Uterus (tissue), 4 donors: ENCODE results near the gene STX11. TPM values are rescaled to one million over a fixed set of nuclear protein-coding genes. Genes with fewer than 3 reads are reported as not detected.

Experiments used
- DNase-seq, 2 donors: peaks; one replicate each; pipeline ENCODE4 v3.0.0-alpha.2; 2019 to 2020
- H3K27ac ChIP-seq, 2 donors: fragments of 200-600 bp; sonication (generic); 1 replicate in 1 of 2; 2 replicates in 1 of 2; pipeline ENCODE4 v1.5.1; 2016 to 2018
- H3K27me3 ChIP-seq, 2 donors: fragments of 200-600 bp; sonication (generic); one replicate each; pipeline ENCODE4 v1.5.1; 2018 to 2019; ENCODE audit warnings: control low read depth in 1 of 2
- H3K36me3 ChIP-seq, 2 donors: fragments of 200-600 bp; sonication (generic); one replicate each; pipeline ENCODE4 v1.5.1; 2019; ENCODE audit warnings: control low read depth in 1 of 2
- H3K4me1 ChIP-seq, 2 donors: fragments of 200-600 bp; sonication (generic); one replicate each; pipeline ENCODE4 v1.5.1; 2018 to 2019; ENCODE audit warnings: control low read depth in 1 of 2
- H3K4me3 ChIP-seq, 2 donors: fragments of 200-600 bp; sonication (generic); 1 replicate in 1 of 2; 2 replicates in 1 of 2; pipeline ENCODE4 v1.5.1; 2018 to 2019; ENCODE audit warnings: mild to moderate bottlenecking in 1 of 2
- H3K9me3 ChIP-seq, 2 donors: fragments of 200-600 bp; sonication (generic); one replicate each; pipeline ENCODE4 v1.5.1; 2019; ENCODE audit warnings: control low read depth in 1 of 2
- POLR2A ChIP-seq, 2 donors: fragments of 450-650 bp; IDR thresholded peaks; one replicate each; pipeline ENCODE4 v1.6.1; 2016; ENCODE audit warnings: antibody characterized with exemption in 2 of 2, mild to moderate bottlenecking in 1 of 2, moderate library complexity in 1 of 2
- intact Hi-C: fragments of 100-400 bp; cut with DNase I; formaldehyde crosslinking; loops from one replicate; pipeline ENCODE4 v1.15.1; 2023; ENCODE audit warnings: low total_unique reads
- total RNA-seq, 4 donors: library from RNA; depleted of rRNA in 3 of 4; stranded (reverse); fragments of >200 nt in 3 of 4; gene quantifications; one replicate each; pipeline versions ENCODE4 v1.1.0 to v1.2.4, GENCODE V29; 2014 to 2023
- TF ChIP-seq, protein P1 (sequence below), 4 experiments: fragments of 200-600 bp in 2 of 4; fragments of 450-650 bp in 2 of 4; sonication (generic) in 2 of 4; IDR thresholded peaks; one replicate each; pipeline ENCODE4 v1.5.1; 2016 to 2019; ENCODE audit warnings: antibody characterized with exemption in 4 of 4, mild to moderate bottlenecking in 2 of 4, moderate library complexity in 1 of 4
- donor health status: DM: yes; HTN: yes; CAD: no.

The STX11 gene
- total RNA-seq, 4 donors from 2014 or later, result 0.77 to 6.2 (median 1.9) TPM

GRCh38 chr6:144217264-144217663 is 66.9 kb downstream of the STX11 start:
- Histone ChIP-seq H3K36me3 (no peaks in the 10 kb centered on the region), H3K4me1 (peaks cover 0 to 4% of the 10 kb centered on the region in 2 donors), H3K4me3 (peak overlapping the region; percentile 57 to 60), H3K27ac (peak overlapping the region; percentile 94 to 98), H3K27me3 (no peaks in the 10 kb centered on the region), H3K9me3 (no peaks in the 10 kb centered on the region)
- no peak for DNase-seq
- TF ChIP-seq POLR2A (IDR thresholded peaks at IDR 0.05), result no peak
- TF ChIP-seq, protein P1, sequence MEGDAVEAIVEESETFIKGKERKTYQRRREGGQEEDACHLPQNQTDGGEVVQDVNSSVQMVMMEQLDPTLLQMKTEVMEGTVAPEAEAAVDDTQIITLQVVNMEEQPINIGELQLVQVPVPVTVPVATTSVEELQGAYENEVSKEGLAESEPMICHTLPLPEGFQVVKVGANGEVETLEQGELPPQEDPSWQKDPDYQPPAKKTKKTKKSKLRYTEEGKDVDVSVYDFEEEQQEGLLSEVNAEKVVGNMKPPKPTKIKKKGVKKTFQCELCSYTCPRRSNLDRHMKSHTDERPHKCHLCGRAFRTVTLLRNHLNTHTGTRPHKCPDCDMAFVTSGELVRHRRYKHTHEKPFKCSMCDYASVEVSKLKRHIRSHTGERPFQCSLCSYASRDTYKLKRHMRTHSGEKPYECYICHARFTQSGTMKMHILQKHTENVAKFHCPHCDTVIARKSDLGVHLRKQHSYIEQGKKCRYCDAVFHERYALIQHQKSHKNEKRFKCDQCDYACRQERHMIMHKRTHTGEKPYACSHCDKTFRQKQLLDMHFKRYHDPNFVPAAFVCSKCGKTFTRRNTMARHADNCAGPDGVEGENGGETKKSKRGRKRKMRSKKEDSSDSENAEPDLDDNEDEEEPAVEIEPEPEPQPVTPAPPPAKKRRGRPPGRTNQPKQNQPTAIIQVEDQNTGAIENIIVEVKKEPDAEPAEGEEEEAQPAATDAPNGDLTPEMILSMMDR (IDR thresholded peaks at IDR 0.05), result no peak
- intact Hi-C loops, result loop anchor here (5.0 to 10.0 kb wide), 2 partner anchors 68 to 265 kb away; partner anchors contain the start of gene UTRN

- DNase-seq, result no peak
- no peak overlapping the region for H3K4me3 ChIP-seq
- H3K27ac ChIP-seq, result peak overlapping the region; percentile 94 to 98
- intact Hi-C loops, result loop anchor here (5.0 to 10.0 kb wide), 2 partner anchors 67 to 265 kb away; partner anchors contain the start of gene UTRN
- no peaks in the 10 kb centered on the region for H3K27me3 ChIP-seq
- TF ChIP-seq, protein P1 (IDR thresholded peaks at IDR 0.05), result no peak
- no peak for TF ChIP-seq POLR2A (IDR thresholded peaks at IDR 0.05)
- no peaks in the 10 kb centered on the region for H3K9me3 ChIP-seq
- no peaks in the 10 kb centered on the region for H3K36me3 ChIP-seq
- H3K4me1 ChIP-seq, result peaks cover 0 to 4% of the 10 kb centered on the region in 2 donors
These were observed 67.5 kb downstream of the STX11 start for GRCh38 chr6:144217797-144218196.

DNA sequence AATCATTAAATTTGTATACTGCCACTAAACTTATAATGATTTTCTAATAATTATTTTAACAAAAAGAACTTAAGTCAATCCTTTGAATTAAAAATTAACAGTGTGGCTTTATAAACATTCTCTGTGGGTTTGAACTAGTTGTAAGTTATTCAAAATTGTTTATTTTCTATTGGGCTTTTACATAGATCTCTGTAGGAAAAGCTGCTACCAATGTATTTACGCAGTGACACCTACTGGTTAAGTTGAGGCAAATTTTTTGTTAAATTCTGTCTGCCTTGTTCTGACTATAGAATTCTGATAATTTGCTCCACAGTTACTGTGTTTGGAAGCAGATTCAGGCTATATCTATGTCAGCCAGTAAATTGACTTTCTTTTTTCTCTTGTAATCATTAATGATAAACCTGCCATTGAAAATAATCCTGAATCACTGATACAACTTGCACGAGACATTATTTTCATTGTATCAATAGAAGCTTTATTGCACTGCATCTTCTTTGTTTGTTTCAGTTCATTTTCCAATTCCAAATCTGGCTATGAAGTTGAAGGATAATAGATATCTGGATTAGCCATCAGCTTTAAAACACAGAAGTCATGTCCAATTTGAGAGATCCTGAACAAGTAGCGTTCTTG is 68.9 kb downstream of the STX11 start:
- no peaks in the 10 kb centered on the region for H3K36me3 ChIP-seq
- TF ChIP-seq POLR2A (IDR thresholded peaks at IDR 0.05), result no peak
- TF ChIP-seq, protein P1 (IDR thresholded peaks at IDR 0.05), result peak; percentile 37 to 52 (median 40)
- H3K27me3 ChIP-seq, result no peaks in the 10 kb centered on the region
- H3K4me1 ChIP-seq, result peaks cover 0 to 4% of the 10 kb centered on the region in 2 donors
- no peak overlapping the region for H3K27ac ChIP-seq
- no peaks in the 10 kb centered on the region for H3K9me3 ChIP-seq
- no peak for DNase-seq
- intact Hi-C loops, result loop anchor here (5.0 to 10.0 kb wide), 2 partner anchors 66 to 263 kb away; partner anchors contain the start of gene UTRN
- no peak overlapping the region for H3K4me3 ChIP-seq

GRCh38 chr6:144220031-144220790 is 69.9 kb downstream of the STX11 start:
- Histone ChIP-seq H3K4me1 (peaks cover 0 to 4% of the 10 kb centered on the region in 2 donors), H3K36me3 (no peaks in the 10 kb centered on the region), H3K27ac (no peak overlapping the region), H3K4me3 (no peak overlapping the region), H3K9me3 (no peaks in the 10 kb centered on the region), H3K27me3 (no peaks in the 10 kb centered on the region)
- no peak for DNase-seq
- intact Hi-C loops, result no loop called here
- no peak for TF ChIP-seq POLR2A (IDR thresholded peaks at IDR 0.05)
- TF ChIP-seq, protein P1 (IDR thresholded peaks at IDR 0.05), result no peak

GRCh38 chr6:144223686-144224085 is 73.4 kb downstream of the STX11 start:
- intact Hi-C loops, result no loop called here
- H3K36me3 ChIP-seq, result no peaks in the 10 kb centered on the region
- no peak overlapping the region for H3K4me3 ChIP-seq
- H3K4me1 ChIP-seq, result no peaks in the 10 kb centered on the region
- TF ChIP-seq, protein P1 (IDR thresholded peaks at IDR 0.05), result no peak
- TF ChIP-seq POLR2A (IDR thresholded peaks at IDR 0.05), result no peak
- H3K9me3 ChIP-seq, result no peaks in the 10 kb centered on the region
- H3K27me3 ChIP-seq, result no peaks in the 10 kb centered on the region
- no peak overlapping the region for H3K27ac ChIP-seq
- no peak for DNase-seq
